Loucy (cell line): ENCODE measurements around the gene SNAP25.

Experiments
- H2AFZ ChIP-seq: fragments of 200-600 bp; sonication (generic); 2 replicates; pipeline ENCODE4 v1.6.0; 2016; ENCODE audit warnings: antibody characterized with exemption, mild to moderate bottlenecking, low read length, moderate library complexity
- H3F3A ChIP-seq: fragments of 200-600 bp; 2 replicates; pipeline ENCODE4 v1.6.0; 2016; ENCODE audit warnings: antibody characterized with exemption, low read depth, mild to moderate bottlenecking
- H3K27me3 ChIP-seq: fragments of 200-600 bp; sonication (generic); 2 replicates; pipeline ENCODE4 v1.6.1; 2014; ENCODE audit warnings: low read length, mild to moderate bottlenecking; ENCODE audit not compliant: insufficient read depth, poor library complexity, severe bottlenecking
- H3K36me3 ChIP-seq: fragments of 200-600 bp; sonication (generic); 2 replicates; pipeline ENCODE4 v1.6.1; 2016; ENCODE audit warnings: low read length; ENCODE audit not compliant: insufficient read depth
- H3K4me1 ChIP-seq: fragments of 200-600 bp; sonication (generic); 2 replicates; pipeline ENCODE4 v1.5.1; 2014; ENCODE audit warnings: low read length, mild to moderate bottlenecking; ENCODE audit not compliant: insufficient read depth, poor library complexity, severe bottlenecking
- H3K4me2 ChIP-seq: fragments of 200-600 bp; sonication (generic); 2 replicates; pipeline ENCODE4 v1.6.0; 2014; ENCODE audit warnings: antibody characterized with exemption, low read length, low read depth, mild to moderate bottlenecking; ENCODE audit not compliant: poor library complexity, severe bottlenecking
- H3K4me3 ChIP-seq: fragments of 200-600 bp; sonication (generic); 2 replicates; pipeline ENCODE4 v1.5.1; 2014; ENCODE audit warnings: low read length, mild to moderate bottlenecking, mixed read lengths; ENCODE audit not compliant: poor library complexity, severe bottlenecking
- H3K79me2 ChIP-seq: fragments of 200-600 bp; sonication (generic); 2 replicates; pipeline ENCODE4 v1.6.1; 2014; ENCODE audit warnings: low read length; ENCODE audit not compliant: insufficient read depth
- H3K9ac ChIP-seq: fragments of 200-600 bp; sonication (generic); 2 replicates; pipeline ENCODE4 v1.6.0; 2014; ENCODE audit warnings: mild to moderate bottlenecking, low read depth, low read length, moderate library complexity; ENCODE audit not compliant: poor library complexity, severe bottlenecking
- H3K9me2 ChIP-seq: fragments of 200-600 bp; sonication (generic); replicated peaks from 2 replicates; pipeline ENCODE4 v1.6.1; 2016; ENCODE audit warnings: low read depth, low read length, mixed read lengths
- H3K9me3 ChIP-seq: fragments of 200-600 bp; sonication (generic); 2 replicates; pipeline ENCODE4 v1.6.1; 2014; ENCODE audit warnings: mild to moderate bottlenecking, antibody characterized with exemption, low read length, low read depth; ENCODE audit not compliant: insufficient read depth
- H4K20me1 ChIP-seq: fragments of 200-600 bp; sonication (generic); 2 replicates; pipeline ENCODE4 v1.6.0; 2014; ENCODE audit warnings: antibody characterized with exemption, low read length, mild to moderate bottlenecking; ENCODE audit not compliant: insufficient read depth, poor library complexity, severe bottlenecking
- EZH2phosphoT487 ChIP-seq: fragments of 200-600 bp; IDR thresholded peaks from 2 replicates; pipeline ENCODE4 v1.6.1; 2018; ENCODE audit warnings: antibody characterized with exemption, mild to moderate bottlenecking, moderate library complexity, borderline replicate concordance
- TF ChIP-seq, protein P1 (sequence below): fragments of 200-600 bp; sonication (generic); conservative IDR thresholded peaks from 2 replicates; pipeline ENCODE4 v1.5.1; 2014; ENCODE audit warnings: mild to moderate bottlenecking, antibody characterized with exemption, low read length

The SNAP25 gene

DNA sequence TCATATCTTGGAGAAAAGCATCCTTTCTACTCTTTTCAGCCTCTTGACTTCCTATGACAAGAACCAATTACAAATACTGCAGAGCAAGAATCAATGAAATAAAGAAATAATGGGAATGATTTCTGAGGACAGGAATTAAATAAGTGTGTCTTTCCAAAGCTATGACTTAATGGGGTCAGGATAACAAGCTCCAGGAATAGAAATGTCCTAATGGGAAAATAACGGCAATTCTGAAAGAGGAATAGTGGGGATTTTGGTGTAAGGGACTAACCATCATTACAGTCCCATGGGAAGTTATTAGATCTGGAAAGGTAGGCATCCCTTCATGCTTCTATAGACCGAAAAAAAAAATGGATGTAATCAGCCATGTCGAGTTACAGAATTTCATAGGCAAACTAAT is 28.2 kb upstream of the SNAP25 start:
- Histone ChIP-seq H3K4me3 (no peak overlapping the region), H3K36me3 (no peaks in the 10 kb centered on the region), H3F3A (no peaks in the 10 kb centered on the region), H3K4me2 (no peak overlapping the region), H3K79me2 (no peaks in the 10 kb centered on the region), H3K9me3 (no peaks in the 10 kb centered on the region), H3K9me2 (no peaks in the 10 kb centered on the region), H3K9ac (no peak overlapping the region), H3K27me3 (no peaks in the 10 kb centered on the region), H3K4me1 (no peaks in the 10 kb centered on the region), H4K20me1 (no peaks in the 10 kb centered on the region), H2AFZ (no peak overlapping the region)
- TF ChIP-seq, protein P1, sequence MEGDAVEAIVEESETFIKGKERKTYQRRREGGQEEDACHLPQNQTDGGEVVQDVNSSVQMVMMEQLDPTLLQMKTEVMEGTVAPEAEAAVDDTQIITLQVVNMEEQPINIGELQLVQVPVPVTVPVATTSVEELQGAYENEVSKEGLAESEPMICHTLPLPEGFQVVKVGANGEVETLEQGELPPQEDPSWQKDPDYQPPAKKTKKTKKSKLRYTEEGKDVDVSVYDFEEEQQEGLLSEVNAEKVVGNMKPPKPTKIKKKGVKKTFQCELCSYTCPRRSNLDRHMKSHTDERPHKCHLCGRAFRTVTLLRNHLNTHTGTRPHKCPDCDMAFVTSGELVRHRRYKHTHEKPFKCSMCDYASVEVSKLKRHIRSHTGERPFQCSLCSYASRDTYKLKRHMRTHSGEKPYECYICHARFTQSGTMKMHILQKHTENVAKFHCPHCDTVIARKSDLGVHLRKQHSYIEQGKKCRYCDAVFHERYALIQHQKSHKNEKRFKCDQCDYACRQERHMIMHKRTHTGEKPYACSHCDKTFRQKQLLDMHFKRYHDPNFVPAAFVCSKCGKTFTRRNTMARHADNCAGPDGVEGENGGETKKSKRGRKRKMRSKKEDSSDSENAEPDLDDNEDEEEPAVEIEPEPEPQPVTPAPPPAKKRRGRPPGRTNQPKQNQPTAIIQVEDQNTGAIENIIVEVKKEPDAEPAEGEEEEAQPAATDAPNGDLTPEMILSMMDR, result no peak
- TF ChIP-seq EZH2phosphoT487, result no peak

DNA sequence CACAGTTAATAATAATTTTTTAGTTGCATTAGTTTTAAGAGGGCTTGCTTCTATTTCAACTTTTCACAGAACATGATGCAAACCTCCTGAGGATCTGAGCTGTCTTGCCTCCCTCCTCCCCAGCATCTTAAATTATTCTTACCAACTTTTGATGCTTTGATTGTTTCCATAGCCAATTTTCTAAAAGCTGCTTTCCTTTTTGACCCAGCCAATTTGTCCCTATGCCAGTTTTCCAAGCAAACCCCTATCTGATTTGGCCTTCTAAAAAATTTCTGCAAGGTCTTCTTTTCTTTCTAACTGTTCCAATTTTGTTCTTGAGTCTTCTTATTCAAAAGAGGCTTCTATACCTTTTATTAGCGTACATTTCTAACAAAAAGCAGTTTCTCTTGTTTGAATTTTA is 26.5 kb upstream of the SNAP25 start:
- H3F3A ChIP-seq, result no peaks in the 10 kb centered on the region
- no peaks in the 10 kb centered on the region for H3K79me2 ChIP-seq
- no peak overlapping the region for H2AFZ ChIP-seq
- TF ChIP-seq EZH2phosphoT487, result no peak
- TF ChIP-seq, protein P1, result no peak
- no peaks in the 10 kb centered on the region for H3K9me2 ChIP-seq
- H3K27me3 ChIP-seq, result no peaks in the 10 kb centered on the region
- H3K9me3 ChIP-seq, result no peaks in the 10 kb centered on the region
- H4K20me1 ChIP-seq, result no peaks in the 10 kb centered on the region
- no peaks in the 10 kb centered on the region for H3K4me1 ChIP-seq
- H3K4me2 ChIP-seq, result no peak overlapping the region
- no peak overlapping the region for H3K4me3 ChIP-seq
- no peaks in the 10 kb centered on the region for H3K36me3 ChIP-seq
- no peak overlapping the region for H3K9ac ChIP-seq

DNA sequence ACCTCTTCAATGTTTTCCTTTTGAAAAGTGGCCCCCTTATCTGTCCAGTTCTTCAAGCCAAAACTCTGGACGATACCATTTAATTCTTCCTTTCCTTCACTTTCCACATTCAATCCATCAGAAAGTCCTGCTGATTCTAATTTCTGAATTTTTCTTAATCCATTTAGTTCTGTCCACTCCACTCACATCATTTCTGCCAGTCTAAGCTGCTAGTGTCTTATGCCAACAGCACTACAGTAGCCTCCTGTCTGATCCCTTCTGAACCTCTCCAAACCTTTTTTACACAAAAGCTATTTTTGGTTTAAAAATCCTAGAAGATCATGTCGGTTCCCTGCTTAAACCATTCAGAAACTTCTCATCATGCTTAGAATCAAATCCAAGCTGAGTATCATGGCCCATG is 24.5 kb upstream of the SNAP25 start:
- no peaks in the 10 kb centered on the region for H3K4me1 ChIP-seq
- H3K4me2 ChIP-seq, result no peak overlapping the region
- no peaks in the 10 kb centered on the region for H3K9me2 ChIP-seq
- H3K36me3 ChIP-seq, result no peaks in the 10 kb centered on the region
- no peaks in the 10 kb centered on the region for H3K9me3 ChIP-seq
- no peak overlapping the region for H3K4me3 ChIP-seq
- no peak overlapping the region for H3K9ac ChIP-seq
- H3F3A ChIP-seq, result no peaks in the 10 kb centered on the region
- H2AFZ ChIP-seq, result no peak overlapping the region
- H3K79me2 ChIP-seq, result no peaks in the 10 kb centered on the region
- H3K27me3 ChIP-seq, result no peaks in the 10 kb centered on the region
- no peaks in the 10 kb centered on the region for H4K20me1 ChIP-seq
- TF ChIP-seq, protein P1, result no peak
- TF ChIP-seq EZH2phosphoT487, result no peak
